ENCODE results near the gene LENG8. TPM values are rescaled to one million over a fixed set of nuclear protein-coding genes. Genes with fewer than 3 reads are reported as not detected.
"Not testable (repeated sequence)": the region's sequence is repeated elsewhere in the genome, so short reads cannot be mapped to it uniquely, and the experiment has no call there.

The LENG8 gene
- total RNA-seq, 1 donor from 2014 or later, result 41.0 TPM

DNA sequence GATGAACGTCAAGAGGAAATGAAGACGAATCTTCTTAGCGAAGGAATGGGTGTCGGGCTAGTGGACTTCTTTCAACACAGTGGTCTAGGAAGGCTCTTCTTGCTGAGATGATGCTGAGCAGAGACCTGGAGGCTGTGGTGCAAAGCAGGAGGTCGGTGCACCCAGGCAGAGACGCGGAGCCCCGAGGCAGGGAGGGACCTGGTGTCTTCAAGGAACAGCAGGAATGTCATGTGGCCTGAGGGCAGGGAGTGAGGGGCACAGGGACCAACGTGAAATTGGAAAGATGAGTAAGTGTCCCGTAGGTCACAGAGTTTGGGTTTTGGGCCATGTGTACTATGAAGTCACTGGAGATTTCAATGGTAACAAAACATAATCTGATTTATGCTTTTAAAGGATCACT is 35.5 kb downstream of the LENG8 start:
- DNase-seq, result no peak

DNA sequence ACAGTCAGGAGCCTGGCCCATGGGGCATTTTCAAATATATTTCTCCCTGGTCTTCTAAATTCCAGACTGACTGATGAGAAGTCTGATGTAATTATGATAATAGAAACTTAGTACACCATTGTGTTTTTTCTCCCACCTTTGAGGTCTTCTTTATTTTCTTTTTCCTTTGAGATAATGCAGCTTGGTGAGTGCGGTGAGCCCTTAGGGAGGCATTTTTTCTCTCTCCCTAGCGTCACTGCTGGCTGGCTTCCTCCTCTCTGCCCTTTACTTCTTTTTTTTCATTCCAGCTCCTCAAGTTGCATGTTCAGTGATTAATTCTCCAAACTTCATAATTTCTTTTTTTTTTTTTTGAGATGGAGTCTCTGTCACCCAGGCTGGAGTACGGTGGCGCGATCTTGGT is 36.9 kb downstream of the LENG8 start:
- DNase-seq, result no peak

GRCh38 chr19:54489341-54489740 is 40.3 kb downstream of the LENG8 start:
- DNase-seq, result no peak

GRCh38 chr19:54489766-54490165 is 40.8 kb downstream of the LENG8 start:
- DNase-seq, result no peak

- no peak for DNase-seq
Measured at GRCh38 chr19:54492568-54492967, 43.6 kb downstream of the LENG8 start.

DNA sequence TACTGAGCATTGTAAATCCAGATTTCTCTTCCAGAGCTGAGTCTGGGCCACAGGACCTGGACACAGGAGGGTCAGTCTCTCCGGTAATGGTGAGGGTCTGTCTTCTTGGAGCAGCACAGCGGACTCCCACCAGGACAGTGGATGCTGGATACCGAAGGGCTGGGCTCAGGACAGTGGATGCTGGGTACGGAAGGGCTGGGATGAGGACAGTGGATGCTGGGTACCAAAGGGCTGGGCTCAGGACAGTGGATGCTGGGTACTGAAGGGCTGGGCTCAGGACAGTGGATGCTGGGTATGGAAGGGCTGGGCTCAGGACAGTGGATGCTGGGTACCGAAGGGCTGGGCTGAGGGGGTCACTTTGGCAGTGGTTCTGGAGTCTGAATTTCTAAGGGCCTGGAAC is 44.1 kb downstream of the LENG8 start:
- DNase-seq, result not testable (repeated sequence)

DNA sequence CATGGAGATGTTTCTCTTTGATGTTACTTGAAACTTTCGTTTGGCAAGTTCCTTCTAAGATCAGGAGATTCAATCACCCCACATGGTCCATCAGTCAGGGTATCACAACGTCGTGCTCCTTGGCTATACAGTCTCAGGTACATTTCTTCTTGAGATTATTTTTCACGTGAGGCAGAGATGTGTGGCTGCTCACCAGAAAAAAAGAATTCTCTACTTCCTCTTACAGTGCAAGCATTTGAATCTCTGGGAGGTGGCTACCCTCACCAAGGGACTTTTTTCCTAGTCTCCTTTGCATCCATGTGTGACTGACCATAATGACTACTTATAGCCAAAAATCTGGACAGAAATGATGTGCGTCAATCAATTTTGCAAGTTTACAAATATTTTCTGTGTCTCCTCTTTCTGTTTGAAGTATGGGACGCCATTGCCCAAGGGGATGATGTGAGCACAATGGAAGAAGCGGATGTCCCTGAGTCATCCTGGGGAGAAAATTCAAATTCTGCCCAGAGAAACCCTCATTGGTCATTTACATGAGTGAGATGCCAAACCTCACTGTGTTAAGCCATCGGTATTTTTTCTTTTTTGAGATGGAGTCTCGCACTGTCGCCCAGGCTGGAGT is 45.1 kb downstream of the LENG8 start:
- no peak for DNase-seq

DNA sequence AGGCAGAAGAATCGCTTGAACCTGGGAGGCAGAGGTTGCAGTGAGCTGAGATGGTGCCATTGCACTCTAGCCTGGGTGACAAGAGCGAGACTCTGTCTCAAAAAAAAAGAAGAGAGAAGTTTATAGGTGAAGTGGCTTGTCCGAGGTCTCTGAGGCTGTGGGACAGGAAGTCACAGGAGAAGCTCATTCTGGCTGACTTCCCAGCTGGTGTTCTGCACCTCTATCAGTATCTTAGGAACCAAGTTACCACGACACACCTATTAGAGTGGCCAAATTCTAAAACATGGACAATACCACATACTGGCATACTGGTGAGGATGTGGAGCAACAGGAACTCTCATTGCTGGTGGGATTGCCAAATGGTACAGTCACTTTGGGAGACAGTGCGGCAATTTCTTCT is 46.3 kb downstream of the LENG8 start:
- DNase-seq, result not testable (repeated sequence)

DNA sequence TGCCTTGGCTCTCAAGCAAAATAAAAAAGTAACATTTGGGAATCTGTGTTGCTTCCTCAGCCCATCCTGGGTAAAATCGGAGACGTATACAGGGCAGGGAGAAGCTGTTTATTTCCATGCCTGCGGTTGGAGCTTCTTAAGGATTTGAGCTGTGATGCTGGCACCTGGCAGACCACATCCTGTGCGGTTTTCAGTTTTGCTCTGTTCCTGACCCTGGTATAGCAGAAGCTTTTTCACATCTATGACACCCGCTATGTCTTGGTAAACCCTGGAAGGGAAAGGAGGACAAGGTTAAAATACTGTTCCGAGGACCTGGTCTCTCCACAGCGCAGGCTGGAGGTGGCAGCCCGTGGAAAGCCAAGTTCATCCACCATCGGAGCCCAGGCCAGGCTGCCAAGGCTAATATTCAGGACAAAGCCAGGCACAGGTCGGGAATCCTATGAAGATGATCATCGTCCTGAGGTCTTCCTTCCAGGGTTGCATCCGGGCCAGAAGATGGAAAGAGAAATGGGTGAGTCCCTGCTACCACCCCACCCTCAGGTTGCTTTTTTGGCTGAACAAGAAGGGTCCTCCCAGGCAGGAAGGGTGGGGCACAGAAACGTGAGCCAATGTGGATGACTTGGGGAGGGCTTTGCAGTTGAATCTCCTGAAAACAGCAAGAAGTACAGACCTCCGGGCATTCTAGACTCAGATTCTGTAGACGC is 48.9 kb downstream of the LENG8 start:
- not testable (repeated sequence) for DNase-seq

- DNase-seq, result not testable (repeated sequence)
Measured at GRCh38 chr19:54498451-54498772, 49.4 kb downstream of the LENG8 start.

GRCh38 chr19:54502518-54503048 is 53.6 kb downstream of the LENG8 start, which contains the start of gene LAIR2:
Gene LAIR2, plus strand, starts transcription at chr19:54502831. Its CDS starts 88 bp downstream, at chr19:54502919.
- DNase-seq, result no peak

GRCh38 chr19:54505542-54505941 is 56.5 kb downstream of the LENG8 start:
- DNase-seq, result not testable (repeated sequence)

- DNase-seq, result no peak
Measured at GRCh38 chr19:54506079-54506478, 57.1 kb downstream of the LENG8 start.

DNA sequence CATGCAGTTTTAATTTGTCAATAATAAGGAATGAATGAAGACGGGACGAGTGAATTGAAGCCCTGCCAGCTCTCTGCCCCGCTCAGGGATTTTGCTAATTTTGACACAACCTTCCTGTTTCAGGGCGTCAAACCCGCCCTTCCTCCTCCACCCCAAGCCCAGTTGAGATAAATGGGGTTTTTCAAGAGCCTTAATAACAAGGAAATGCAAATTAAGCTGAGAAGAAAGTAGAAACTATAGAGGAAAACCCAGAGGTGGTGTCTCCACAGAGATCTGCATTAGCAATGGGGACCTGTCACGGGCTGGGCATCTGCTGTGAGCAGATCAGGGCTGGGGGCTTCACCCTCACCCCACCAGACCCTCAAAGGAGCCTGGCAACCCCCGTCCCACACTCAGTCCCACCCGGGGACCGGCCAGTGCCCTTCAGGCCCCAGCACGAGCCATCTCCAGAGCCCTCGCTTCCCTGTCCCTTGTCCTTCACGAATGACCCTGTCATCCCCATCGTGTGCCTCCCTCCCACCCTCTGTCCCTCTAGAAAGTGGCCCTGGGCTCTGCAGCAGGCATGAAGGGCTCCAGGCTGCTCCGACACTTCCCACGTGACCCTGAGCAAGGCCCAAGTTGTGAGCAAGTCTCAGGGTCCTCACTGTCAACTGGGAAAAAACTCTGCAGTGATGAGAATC is 58.2 kb downstream of the LENG8 start:
- DNase-seq, result not testable (repeated sequence)

DNA sequence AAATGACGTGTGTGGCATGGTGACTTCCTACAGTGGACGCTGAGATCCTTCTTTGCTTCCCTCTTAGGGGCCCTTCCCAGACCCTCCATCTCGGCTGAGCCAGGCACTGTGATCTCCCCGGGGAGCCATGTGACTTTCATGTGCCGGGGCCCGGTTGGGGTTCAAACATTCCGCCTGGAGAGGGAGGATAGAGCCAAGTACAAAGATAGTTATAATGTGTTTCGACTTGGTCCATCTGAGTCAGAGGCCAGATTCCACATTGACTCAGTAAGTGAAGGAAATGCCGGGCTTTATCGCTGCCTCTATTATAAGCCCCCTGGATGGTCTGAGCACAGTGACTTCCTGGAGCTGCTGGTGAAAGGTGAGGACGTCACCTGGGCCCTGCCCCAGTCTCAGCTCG is 58.8 kb downstream of the LENG8 start:
- no peak for DNase-seq

DNA sequence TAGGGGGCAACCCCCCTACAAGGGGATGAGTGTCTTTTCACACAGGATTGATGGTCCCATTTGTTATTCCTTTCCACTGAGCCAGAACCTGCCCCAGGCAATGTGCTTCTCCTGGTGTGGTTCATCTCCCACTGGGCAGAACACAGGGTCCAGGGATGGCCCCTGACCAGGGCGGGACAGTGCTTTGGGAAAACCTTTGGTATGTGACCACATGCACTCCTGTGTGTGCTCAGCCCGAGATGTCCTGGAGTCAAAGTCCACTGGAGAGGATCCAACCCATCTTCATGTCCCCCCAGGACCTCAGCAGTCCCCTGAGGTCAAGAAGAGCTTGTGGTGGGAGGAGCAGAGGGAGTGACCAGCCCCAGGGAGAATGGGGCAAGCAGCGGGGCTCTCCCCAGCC is 59.5 kb downstream of the LENG8 start:
- DNase-seq, result not testable (repeated sequence)

DNA sequence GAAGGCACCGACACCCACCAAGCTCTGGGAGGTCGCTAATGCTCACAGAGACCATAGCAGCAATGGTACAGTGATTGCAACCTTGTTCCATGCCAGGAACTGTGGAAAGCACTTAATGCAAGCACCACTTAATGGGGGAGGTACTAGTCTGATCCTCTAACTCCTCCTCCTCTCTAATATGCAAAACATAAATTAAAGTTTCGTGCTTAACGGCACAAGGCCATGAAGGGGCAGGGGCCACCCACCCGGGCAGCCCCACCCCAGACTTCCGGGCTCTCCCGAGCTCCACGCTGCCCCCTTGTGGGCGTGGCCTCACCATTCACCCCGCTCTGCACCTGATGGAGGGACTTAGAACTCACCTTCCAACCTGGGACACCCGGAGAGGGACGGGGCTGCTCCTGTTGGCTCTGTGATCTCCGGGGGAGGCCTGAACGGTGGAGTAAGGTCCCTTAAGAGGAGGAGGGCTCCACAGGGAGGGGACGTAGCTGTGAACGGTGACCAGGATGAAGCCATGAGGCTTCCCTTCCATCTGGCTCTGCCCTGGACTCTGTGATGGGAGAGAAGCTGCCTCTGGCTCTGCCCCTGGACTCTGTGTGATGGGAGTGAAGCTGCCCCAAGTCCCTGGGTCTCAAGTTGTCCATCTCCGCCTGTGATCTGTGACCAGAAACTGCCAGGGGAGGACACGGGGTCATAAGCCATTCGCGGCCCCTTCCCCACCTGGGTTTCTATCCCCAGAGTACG is 60.4 kb downstream of the LENG8 start:
- DNase-seq, result not testable (repeated sequence)

Other genes with a start within 250 kb of the LENG8 start
- gene RPS9, start 248.3 kb upstream of the LENG8 start, total RNA-seq, result 1,481 and 2,291 TPM in 2 replicates
- gene LILRB3, start 226.2 kb upstream of the LENG8 start, total RNA-seq, result not detected in 2 replicates
- not detected in 2 replicates for gene LILRA6, start 206.4 kb upstream of the LENG8 start, total RNA-seq
- gene LILRB5, start 191.9 kb upstream of the LENG8 start, total RNA-seq, result not detected in 2 replicates
- not detected in 2 replicates for gene LILRB2, start 168.1 kb upstream of the LENG8 start, total RNA-seq
- gene LILRA5, start 136.0 kb upstream of the LENG8 start, total RNA-seq, result not detected in 2 replicates
- gene LILRA4, start 110.0 kb upstream of the LENG8 start, total RNA-seq, result not detected in 2 replicates
- gene LAIR1, start 84.3 kb upstream of the LENG8 start, total RNA-seq, result not detected in 2 replicates
- gene TTYH1, start 33.7 kb upstream of the LENG8 start, total RNA-seq, result not detected in 2 replicates
- gene LENG9, start 14.6 kb downstream of the LENG8 start, total RNA-seq, result 6.0 and 7.5 TPM in 2 replicates
- 86.9 and 136 TPM in 2 replicates for gene CDC42EP5, start 24.1 kb downstream of the LENG8 start, total RNA-seq
- not detected in 2 replicates for gene LAIR2, start 53.6 kb downstream of the LENG8 start, total RNA-seq
- not detected in 2 replicates for gene LILRA2, start 124.6 kb downstream of the LENG8 start, total RNA-seq
- gene LILRA1, start 144.4 kb downstream of the LENG8 start, total RNA-seq, result not detected in 2 replicates
- not detected in 2 replicates for gene LILRB1, start 181.3 kb downstream of the LENG8 start, total RNA-seq
- not detected in 2 replicates for gene LILRB4, start 213.8 kb downstream of the LENG8 start, total RNA-seq